T-helper 2 cell treated with Interferon-gamma antibody and Interleukin-4, amounts not matched to agents 5 μg/mL and 100 μg/mL, for 36 hours (primary cell): ENCODE results near the gene TMEM82.
"Not testable (repeated sequence)": the region's sequence is repeated elsewhere in the genome, so short reads cannot be mapped to it uniquely, and the experiment has no call there.

Experiments used
- DNase-seq: peaks from one replicate; pipeline ENCODE4 v3.0.0; 2021; ENCODE audit warnings: low spot score
- H3K27ac Mint-ChIP-seq: one replicate; pipeline ENCODE4 v1.8.0; 2021; ENCODE audit warnings: mild to moderate bottlenecking, mixed read lengths
- H3K27me3 Mint-ChIP-seq: one replicate; pipeline ENCODE4 v1.8.0; 2021; ENCODE audit warnings: low read depth, mixed read lengths
- H3K36me3 Mint-ChIP-seq: one replicate; pipeline ENCODE4 v1.8.0; 2021; ENCODE audit warnings: low read depth, mixed read lengths
- H3K4me1 Mint-ChIP-seq: one replicate; pipeline ENCODE4 v1.8.0; 2021; ENCODE audit warnings: low read depth, mixed read lengths
- H3K4me3 Mint-ChIP-seq: one replicate; pipeline ENCODE4 v1.8.0; 2022; ENCODE audit warnings: mild to moderate bottlenecking, moderate library complexity, mixed read lengths
- H3K9me3 Mint-ChIP-seq: one replicate; pipeline ENCODE4 v1.8.0; 2021; ENCODE audit warnings: mixed read lengths

The TMEM82 gene

GRCh38 chr1:15742339-15742801, at the start of gene TMEM82:
Gene TMEM82, plus strand, starts transcription at chr1:15742499. Its CDS starts 61 bp downstream, at chr1:15742560.
- no peak for DNase-seq
- H3K9me3 Mint-ChIP-seq = no peaks in the 10 kb centered on the region

GRCh38 chr1:15693371-15693770, 48.9 kb upstream of the TMEM82 start:
- DNase-seq = no peak
- peaks cover 21% of the 10 kb centered on the region for H3K4me1 Mint-ChIP-seq
- H3K27ac Mint-ChIP-seq = no peak overlapping the region

More at GRCh38 chr1:15742339-15742801, at the start of gene TMEM82:
- no peaks in the 10 kb centered on the region for H3K36me3 Mint-ChIP-seq
- no peak within 1 kb of the TSS for H3K27ac Mint-ChIP-seq
- H3K4me3 Mint-ChIP-seq = no peak within 1 kb of the TSS
- no peaks in the 10 kb centered on the region for H3K27me3 Mint-ChIP-seq
- H3K4me1 Mint-ChIP-seq = peaks cover 5% of the 10 kb centered on the region

DNA sequence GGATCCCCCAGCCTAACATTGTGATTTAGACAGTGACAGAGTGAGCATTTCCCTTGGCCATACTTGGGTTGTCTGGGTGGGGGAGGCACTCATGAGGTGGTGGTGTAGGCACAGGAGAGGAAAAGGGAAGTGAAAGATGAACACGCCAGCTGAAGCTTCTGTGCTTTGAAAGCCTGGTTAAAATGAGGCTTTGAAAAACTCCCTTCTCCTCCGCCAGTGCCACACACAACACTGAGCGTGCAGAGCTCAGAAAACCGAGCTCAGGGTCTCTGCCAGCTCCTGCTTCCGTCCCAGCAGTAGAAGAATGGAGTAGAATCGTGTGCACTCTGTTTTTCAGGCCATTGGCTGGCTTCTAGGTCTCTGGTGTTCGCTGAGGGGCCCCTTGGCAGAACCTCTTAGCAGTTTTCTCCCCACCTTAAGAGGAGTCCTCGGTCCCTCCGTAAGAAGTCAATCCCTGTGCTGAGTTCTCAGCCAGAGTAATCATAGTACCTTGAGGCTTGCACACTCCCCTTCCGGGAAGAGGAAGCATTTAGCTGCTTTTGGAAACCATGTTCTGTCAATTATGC, 45.3 kb upstream of the TMEM82 start:
- H3K27me3 Mint-ChIP-seq = no peaks in the 10 kb centered on the region
- H3K9me3 Mint-ChIP-seq = no peaks in the 10 kb centered on the region
- peak; percentile 23 for DNase-seq
- H3K4me1 Mint-ChIP-seq = peaks cover 21% of the 10 kb centered on the region
- H3K36me3 Mint-ChIP-seq = peaks cover 12% of the 10 kb centered on the region
- peak overlapping the region; percentile 91 for H3K27ac Mint-ChIP-seq
- H3K4me3 Mint-ChIP-seq = peak overlapping the region; percentile 82

More at GRCh38 chr1:15693371-15693770, 48.9 kb upstream of the TMEM82 start:
- Mint-ChIP-seq H3K36me3 (peaks cover 6% of the 10 kb centered on the region), H3K9me3 (no peaks in the 10 kb centered on the region), H3K4me3 (no peak overlapping the region), H3K27me3 (no peaks in the 10 kb centered on the region)

GRCh38 chr1:15698201-15698600, 44.1 kb upstream of the TMEM82 start:
- H3K4me3 Mint-ChIP-seq = peak overlapping the region; percentile 26
- no peaks in the 10 kb centered on the region for H3K27me3 Mint-ChIP-seq
- no peaks in the 10 kb centered on the region for H3K9me3 Mint-ChIP-seq
- DNase-seq = no peak
- H3K36me3 Mint-ChIP-seq = peaks cover 12% of the 10 kb centered on the region
- peaks cover 21% of the 10 kb centered on the region for H3K4me1 Mint-ChIP-seq
- no peak overlapping the region for H3K27ac Mint-ChIP-seq

DNA sequence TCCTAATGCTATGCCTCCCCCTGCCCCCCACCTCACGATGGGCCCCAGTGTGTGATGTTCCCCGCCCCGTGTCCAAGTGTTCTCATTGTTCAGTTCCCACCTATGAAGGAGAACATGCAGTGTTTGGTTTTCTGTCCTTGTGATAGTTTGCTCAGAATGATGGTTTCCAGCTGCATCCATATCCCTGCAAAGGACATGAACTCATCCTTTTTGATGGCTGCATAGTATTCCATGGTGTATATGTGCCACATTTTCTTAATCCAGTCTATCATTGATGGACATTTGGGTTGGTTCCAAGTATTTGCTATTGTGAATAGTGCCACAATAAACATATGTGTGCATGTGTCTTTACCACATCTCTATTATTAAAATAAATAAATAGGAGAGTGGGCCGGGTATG, 43.0 kb upstream of the TMEM82 start:
- Mint-ChIP-seq H3K36me3 (peaks cover 11% of the 10 kb centered on the region), H3K4me1 (peaks cover 21% of the 10 kb centered on the region)
- not testable (repeated sequence) for DNase-seq, H3K27me3 Mint-ChIP-seq, H3K4me3 Mint-ChIP-seq, H3K9me3 Mint-ChIP-seq, H3K27ac Mint-ChIP-seq

- Mint-ChIP-seq H3K4me1 (peaks cover 13% of the 10 kb centered on the region), H3K27ac (no peak overlapping the region), H3K27me3 (no peaks in the 10 kb centered on the region), H3K36me3 (peaks cover 9% of the 10 kb centered on the region), H3K9me3 (no peaks in the 10 kb centered on the region), H3K4me3 (no peak overlapping the region)
- no peak for DNase-seq
These were observed 41.8 kb upstream of the TMEM82 start for GRCh38 chr1:15700508-15700907.

DNA sequence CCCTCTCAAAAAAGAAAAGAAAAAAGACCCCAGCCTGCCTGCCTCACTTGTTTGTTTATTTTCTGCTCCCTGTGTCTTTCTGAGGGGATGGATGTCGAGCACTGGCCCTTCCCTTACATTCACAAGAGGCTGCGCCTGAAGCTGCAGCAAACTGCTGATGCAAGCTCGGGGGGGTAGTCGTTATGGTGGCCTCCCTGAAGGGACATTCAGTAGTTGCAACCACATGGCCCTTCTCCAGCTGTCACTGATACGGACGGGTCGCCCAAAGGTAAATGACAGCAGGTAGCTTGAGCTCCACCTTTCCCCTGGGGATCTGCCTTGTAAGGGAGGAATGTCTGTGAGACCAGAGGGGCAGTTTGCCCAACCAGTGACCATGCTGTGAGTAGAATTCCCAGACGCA, 40.5 kb upstream of the TMEM82 start:
- Mint-ChIP-seq H3K27ac (no peak overlapping the region), H3K4me1 (peaks cover 9% of the 10 kb centered on the region), H3K36me3 (peaks cover 10% of the 10 kb centered on the region), H3K4me3 (no peak overlapping the region), H3K9me3 (no peaks in the 10 kb centered on the region), H3K27me3 (no peaks in the 10 kb centered on the region)
- DNase-seq = no peak

DNA sequence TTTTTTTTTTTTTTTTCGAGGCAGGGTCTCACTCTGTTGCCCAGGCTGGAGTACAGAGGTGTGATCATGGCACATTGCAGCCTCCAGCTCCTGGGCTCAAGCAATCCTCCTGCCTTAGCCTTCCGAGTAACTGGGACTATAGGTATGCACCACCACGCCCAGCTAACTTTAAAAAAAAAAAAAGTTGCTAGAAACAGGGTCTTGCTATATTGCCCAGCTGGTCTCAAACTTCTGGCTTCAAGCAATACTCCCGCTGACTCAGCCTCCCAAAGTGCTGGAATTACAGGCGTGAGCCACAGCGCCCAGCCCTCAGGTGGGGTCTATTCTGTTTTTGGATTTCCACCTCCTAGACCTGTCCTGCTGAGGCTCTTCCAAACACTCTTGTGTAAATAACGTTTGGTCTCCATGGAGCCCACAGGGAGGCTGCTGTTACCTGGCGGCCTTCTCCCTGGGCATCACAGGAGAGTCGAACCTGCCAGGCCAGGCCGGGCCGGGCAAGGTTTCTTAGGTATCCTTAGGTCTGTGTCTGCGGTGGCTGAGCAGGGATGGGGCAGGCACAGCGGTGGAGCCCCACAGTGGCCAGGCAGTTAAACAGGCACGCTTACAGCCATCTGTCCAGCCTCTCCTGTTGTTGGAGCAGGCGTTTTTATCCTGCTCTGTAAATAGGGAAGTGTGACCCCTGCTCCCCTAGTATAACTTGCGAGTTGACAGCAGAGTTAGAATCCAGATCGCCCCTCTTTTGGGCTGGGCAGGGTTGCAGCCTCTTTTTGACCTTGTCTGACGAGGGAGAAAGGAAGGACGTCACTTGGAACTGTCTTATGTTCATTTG, 39.4 kb upstream of the TMEM82 start:
- H3K27me3 Mint-ChIP-seq = no peaks in the 10 kb centered on the region
- no peak overlapping the region for H3K27ac Mint-ChIP-seq
- H3K4me3 Mint-ChIP-seq = no peak overlapping the region
- H3K9me3 Mint-ChIP-seq = no peaks in the 10 kb centered on the region
- peaks cover 10% of the 10 kb centered on the region for H3K36me3 Mint-ChIP-seq
- no peaks in the 10 kb centered on the region for H3K4me1 Mint-ChIP-seq
- DNase-seq = no peak

GRCh38 chr1:15703562-15703961, 38.7 kb upstream of the TMEM82 start:
- H3K36me3 Mint-ChIP-seq = peaks cover 10% of the 10 kb centered on the region
- no peak for DNase-seq
- H3K27ac Mint-ChIP-seq = no peak overlapping the region
- no peaks in the 10 kb centered on the region for H3K27me3 Mint-ChIP-seq
- H3K9me3 Mint-ChIP-seq = no peaks in the 10 kb centered on the region
- no peak overlapping the region for H3K4me3 Mint-ChIP-seq
- no peaks in the 10 kb centered on the region for H3K4me1 Mint-ChIP-seq

DNA sequence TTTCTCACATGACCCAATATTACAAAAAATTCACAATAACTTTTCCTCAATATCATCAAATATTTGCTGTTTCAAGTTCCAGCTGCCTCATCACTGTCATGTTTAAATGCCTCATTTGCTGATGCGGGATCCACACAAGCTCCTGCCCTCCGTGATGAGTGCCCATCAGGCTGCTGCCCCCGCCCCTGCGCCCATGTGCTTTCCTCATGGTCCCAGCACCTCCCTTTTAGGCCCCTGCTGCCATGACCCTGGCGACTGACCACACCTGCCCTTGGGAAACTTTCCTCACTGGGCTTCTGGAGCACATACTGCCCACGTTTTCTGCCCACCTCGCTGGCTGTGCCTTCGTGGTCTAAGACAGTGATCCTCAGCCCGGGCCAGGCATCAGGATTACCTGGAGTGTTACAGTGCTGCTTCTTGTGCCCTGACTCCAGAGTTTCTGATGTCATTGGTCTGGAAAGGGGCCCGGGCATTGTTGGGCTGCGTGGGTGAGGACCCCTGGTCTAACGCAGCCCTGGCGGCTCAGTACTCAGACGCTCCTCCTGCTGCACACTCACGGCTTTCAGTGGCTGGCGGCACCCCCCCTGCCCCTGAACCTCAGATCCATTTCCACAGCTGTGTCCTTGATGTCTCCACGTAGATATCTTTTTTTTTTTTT, 37.6 kb upstream of the TMEM82 start:
- Mint-ChIP-seq H3K36me3 (peaks cover 4% of the 10 kb centered on the region), H3K27ac (no peak overlapping the region), H3K9me3 (no peaks in the 10 kb centered on the region)

DNA sequence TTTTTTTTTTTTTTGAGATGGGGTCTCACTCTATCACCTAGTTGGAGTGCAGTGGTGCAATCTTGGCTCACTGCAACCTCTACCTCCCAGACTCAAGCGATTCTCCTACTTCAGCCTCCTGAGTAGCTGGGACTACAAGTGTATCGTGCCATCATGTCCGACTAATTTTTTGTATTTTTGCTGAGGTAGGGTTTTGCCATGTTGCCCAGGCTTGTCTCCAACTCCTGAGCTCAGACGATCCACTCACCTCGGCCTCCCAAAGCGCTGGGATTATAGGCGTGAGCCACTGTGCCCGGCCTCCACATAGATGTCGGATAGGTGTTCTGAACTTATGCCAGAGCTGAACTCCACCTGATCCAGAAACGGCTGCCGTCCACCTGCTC, 37.1 kb upstream of the TMEM82 start:
- H3K4me1 Mint-ChIP-seq = no peaks in the 10 kb centered on the region
- H3K27ac Mint-ChIP-seq = no peak overlapping the region
- H3K9me3 Mint-ChIP-seq = no peaks in the 10 kb centered on the region
- no peak for DNase-seq
- H3K27me3 Mint-ChIP-seq = no peaks in the 10 kb centered on the region
- no peak overlapping the region for H3K4me3 Mint-ChIP-seq
- H3K36me3 Mint-ChIP-seq = peaks cover 4% of the 10 kb centered on the region

More for the DNA sequence above, 37.6 kb upstream of the TMEM82 start:
- H3K4me1 Mint-ChIP-seq = no peaks in the 10 kb centered on the region
- no peaks in the 10 kb centered on the region for H3K27me3 Mint-ChIP-seq
- no peak for DNase-seq
- H3K4me3 Mint-ChIP-seq = no peak overlapping the region

- Mint-ChIP-seq H3K27me3 (no peaks in the 10 kb centered on the region), H3K27ac (no peak overlapping the region), H3K4me3 (no peak overlapping the region), H3K4me1 (no peaks in the 10 kb centered on the region), H3K36me3 (peaks cover 4% of the 10 kb centered on the region), H3K9me3 (no peaks in the 10 kb centered on the region)
- no peak for DNase-seq
These were observed 35.5 kb upstream of the TMEM82 start for GRCh38 chr1:15706751-15707150.

DNA sequence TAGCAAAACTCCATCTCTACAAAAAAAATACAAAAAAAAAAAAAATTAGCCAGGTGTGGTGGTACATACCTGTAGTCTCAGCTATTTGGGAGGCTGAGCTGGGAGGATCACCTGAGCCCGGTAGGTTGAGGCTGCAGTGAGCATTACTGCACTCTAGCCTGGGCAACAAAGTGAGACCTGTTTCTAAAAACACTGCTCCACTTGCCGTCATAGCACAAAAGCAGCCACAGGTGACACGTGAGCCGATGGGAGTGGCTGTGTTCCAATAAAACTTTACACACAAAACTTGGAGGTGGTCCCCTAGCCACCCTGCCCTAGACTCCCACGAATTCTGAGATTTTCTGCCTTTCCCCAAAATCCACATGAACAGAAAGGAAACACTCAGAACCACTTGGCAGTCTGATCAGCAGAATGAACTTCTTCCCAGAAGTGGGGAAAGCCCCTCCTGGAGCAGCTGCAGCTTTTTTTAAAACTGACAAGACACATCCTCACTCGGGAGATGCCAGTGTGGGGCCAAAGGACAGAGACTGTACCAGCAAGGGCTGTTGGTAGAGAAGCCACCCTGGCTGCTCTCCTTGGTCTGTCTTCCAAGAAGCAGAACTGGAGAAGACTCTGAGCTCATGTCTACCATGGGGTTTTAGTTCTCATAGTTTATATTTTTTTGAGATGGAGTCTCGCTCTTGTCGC, 34.9 kb upstream of the TMEM82 start:
- no peaks in the 10 kb centered on the region for H3K9me3 Mint-ChIP-seq
- no peaks in the 10 kb centered on the region for H3K4me1 Mint-ChIP-seq
- no peak overlapping the region for H3K4me3 Mint-ChIP-seq
- DNase-seq = no peak
- peaks cover 4% of the 10 kb centered on the region for H3K36me3 Mint-ChIP-seq
- H3K27ac Mint-ChIP-seq = no peak overlapping the region
- no peaks in the 10 kb centered on the region for H3K27me3 Mint-ChIP-seq
